T-helper 2 cell (primary cell): ENCODE data around the gene TSPAN5.

ENCODE experiments used
- DNase-seq, 5 experiments: peaks; one replicate each; pipeline versions ENCODE4 v3.0.0 to v3.0.0-alpha.2; 2012 to 2022

Gene TSPAN5

DNA sequence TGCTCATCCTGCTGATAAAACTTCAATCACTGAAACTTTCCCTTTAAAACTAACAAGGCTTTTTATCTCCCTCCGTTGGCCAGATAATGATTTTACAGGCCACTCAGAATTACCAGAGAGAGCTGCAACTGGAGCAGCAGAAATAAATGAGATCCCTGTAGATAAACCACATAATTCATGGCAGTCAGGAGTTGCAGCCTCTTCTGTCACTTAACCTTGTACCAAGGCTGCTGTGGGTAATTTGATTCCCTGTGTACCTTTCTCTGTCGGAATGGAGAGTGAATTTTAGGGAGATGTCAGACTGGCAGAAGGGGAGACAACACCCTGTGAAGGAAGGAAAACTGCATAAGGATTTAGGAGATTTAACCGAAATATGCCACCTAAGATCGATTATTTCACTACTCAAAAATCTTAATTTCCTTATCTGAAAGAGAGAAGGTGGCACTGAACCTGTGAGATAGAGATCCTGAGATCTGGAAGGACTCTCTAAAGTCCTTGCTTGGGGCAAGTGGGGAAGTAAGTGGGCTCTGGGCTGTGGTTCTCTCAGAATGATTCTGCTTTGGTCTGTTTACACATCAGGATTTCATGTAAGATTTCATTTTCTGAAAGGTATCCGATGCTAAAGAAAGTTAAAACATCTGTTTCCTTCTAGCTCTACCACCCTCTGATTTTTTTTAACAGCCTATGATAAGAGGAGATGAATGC lies 14.3 kb upstream of the TSPAN5 start:
- DNase-seq, result no peak

DNA sequence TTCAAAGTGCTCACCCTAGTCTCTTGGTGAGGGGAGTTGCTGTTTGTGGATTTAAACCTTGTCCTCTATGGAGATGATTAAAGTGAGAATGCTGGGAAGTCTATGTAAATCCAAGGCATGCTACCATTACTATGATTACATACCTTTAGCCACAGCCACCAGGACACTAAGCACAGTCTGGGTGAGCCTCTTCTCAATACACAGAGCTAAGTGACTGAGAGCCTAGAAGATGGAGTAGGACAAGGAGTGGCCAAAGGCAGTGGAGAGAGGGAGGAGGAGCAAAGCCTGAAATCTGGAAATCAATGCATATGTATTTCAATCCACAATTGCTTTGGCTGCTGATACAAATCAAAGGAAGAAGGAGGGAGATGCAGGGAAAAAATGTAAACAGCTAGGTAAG lies 12.7 kb upstream of the TSPAN5 start:
- no peak for DNase-seq

DNA sequence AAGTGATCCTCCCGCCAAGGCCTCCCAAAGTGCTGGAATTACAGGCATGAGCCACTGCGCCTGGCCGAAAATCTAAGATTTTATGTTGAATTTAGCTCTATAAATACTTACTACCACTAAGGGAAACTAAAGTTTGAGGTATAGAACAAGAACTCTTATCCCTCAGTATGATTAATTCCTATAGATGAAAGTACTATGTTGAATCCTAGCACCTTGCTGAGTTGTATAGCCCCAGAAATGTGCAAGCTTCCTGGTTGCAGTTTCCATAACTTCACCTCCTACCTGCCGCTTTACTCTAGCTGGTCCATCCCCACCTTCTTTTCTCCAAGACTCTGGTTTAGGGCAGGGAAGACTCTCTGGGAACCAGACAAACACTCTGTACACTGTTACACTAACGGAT lies 11.8 kb upstream of the TSPAN5 start:
- DNase-seq, result no peak

DNA sequence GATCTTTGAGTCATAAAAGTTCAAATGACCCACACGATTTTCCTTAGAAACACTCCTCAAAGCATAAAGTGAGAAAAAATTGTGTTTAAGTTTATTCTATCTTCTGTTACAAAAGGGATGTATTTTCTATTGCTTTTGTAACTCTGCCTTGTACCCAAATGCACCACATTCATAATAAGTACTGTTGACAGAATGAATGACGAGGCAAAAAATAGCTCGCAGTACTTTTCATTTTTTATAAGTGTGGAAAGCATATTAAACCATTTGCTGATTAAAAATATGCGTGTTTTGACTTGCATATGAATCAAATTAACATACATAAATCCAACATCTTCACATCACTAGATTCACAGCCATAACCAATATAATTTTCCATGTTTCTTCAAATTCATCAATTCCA lies 11.2 kb upstream of the TSPAN5 start:
- no peak for DNase-seq

DNA sequence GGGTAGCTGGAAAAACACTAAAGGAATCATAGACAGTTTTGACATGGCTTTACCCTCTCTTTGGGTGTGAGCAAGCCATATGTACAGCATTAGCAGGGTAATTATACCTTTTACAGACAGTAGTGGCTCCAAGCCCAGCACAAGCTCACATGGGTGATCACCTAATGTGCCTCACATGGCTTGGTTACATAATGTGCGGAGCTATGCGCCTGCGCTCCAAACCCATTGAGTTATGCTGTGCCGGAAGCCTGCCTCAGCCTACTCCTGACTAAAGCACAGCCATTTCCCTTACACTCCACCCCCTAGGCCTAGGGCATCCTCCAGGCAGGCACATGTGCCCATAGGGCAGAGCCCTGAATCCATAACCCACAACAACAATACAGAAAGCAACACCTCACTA lies 6.5 kb upstream of the TSPAN5 start:
- peak in 1 of 5 experiments; percentile 61 for DNase-seq

DNA sequence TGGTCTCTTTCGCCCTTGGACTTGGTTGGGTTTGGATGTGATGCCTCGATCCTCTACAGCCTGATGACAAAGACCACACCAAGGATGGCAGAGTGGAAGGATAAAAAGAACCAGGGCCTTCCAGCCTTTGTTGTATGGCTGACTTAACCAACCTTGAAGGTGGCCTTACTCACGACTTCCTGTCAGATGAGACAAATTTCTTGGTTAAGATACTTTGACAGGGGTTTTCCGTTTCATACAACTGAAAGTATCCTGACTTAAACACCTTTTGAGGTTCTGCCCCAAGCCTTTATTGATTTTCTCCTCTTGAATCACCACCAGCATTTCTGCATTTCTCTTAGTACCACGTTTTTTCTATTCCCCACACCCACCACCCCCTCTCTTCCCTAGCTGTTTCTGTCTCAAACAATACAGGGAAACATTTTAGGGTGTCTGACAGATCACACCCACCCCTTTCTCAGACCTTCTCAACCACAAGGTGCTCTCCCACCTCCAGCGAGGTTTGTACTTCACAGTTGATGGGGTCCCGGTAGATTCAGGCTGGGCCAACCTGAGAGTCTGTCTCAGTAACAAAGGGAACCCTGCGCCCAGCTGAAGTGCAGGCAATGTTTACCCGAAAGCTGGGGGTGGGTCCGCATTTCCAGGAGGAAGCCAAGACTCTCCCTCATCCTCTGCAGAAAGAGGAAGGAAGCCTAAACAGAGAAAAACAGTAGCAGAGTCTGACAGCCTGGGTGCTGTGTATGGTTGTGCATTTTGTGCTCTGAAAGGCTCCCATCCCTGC lies 5.0 kb upstream of the TSPAN5 start:
- DNase-seq, result peak in 4 of 5 experiments; percentile 15 to 92 (median 60)

DNA sequence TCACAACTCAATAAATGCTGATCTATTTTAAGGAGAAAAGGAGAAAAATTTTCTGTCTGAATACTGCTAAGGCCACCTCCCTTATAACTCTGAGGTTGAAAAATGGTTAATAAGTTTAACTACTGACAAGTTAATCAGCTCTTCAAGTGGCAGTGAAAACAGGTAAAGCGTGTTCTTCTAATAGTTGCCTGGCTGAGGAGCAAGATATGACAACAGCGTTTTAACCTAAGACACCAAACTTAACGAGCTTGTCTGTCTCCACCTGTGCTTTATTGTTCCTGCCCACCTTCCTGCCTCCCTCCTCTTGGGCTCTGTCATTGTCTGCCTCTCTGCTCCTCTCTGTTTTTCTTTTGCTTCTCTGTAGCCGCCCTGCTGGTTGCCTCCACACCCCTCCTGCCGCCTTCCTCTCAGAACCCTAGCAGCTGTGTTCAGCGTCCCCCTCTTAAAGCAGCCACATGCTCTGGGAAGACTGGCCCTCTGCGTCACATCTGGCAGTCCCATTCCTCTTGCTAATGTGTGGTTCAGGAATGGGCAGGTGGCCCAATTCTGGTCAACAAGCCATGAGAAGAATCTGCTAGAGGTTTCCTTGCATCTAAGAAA lies 4.3 kb upstream of the TSPAN5 start:
- peak in 3 of 5 experiments; percentile 11 to 69 (median 14) for DNase-seq

DNA sequence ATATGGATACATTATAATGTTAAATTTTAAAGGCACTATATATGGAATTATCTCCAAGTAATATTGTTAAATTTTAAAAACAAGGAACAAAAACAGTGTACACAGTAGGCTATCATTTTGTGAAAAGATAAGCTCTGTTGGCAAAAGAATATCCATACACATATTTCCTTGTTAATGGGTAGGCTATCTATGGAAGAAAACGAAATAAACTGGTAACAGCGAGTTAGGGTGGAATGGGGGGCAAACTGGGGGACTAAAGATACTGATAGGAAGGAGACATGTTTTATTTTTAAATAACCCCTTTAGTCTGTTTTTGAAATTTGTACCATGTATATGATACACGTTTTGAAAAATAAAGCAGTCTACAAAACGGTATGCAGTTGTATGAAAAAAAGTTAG lies 3.6 kb upstream of the TSPAN5 start:
- DNase-seq, result no peak

DNA sequence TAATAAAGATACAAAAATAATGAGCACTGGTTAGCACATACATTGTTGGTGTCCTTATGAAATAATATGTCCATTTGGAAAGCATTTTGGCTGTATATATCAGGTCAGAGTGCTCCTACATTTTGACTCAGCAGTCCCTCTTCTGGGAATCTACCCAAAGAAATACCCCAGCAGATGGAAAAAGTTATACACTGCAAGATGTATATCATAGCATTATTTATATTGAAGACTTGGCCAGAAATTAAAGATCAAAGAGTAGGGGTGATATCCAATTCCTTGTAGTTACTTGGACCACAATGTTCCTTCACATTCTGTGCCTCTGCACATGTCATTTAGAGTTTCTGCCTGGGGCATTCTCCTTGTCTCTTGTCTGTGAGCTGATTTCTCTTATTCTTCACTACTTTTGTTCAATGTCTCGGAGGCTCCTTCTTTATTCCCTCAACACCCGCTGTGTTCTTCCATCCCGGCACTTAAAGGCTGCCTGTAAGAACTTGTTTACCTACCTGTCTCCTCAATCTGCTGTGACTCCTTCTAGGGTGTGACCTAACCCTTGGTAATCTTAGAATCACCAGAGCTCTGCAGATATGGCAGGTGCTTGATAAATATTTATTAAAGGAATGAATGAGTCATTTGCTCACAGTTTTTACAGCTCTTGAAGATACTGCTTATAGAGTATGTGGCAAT lies 3.1 kb upstream of the TSPAN5 start:
- no peak for DNase-seq

DNA sequence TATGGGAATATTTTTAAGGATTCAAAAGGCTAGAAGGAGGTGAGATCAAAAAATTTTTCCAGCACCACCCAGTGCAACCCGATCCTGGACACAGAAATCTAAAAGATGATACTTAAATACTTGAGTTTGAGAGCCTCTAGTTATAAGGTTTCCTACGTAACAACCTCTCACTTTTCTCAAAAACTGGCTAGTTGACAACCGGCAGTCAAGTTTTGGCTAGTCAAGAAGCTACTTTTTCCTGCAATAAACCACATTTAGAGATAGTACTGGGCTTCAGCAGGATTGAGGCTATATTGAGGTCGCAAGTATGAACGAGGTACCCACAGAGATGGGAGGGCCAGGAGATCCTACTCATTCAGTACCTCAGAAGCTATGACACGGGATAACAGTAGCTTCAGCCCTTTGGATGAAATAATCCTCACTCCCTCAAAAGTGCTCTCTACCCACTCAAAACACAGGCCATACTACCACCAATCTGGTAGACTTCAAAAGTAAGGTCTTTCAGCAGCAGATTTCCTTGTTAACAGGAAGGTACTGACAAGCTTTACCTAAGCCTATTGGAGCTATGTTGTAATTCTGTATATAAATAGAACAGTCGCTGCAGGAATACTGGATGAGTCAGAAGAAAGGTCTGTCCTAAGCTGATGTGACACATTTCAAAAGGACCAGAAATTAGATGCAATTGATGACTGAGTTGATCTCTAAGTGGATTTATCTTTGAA lies 1.5 kb upstream of the TSPAN5 start:
- peak in 1 of 5 experiments; percentile 49 for DNase-seq

DNA sequence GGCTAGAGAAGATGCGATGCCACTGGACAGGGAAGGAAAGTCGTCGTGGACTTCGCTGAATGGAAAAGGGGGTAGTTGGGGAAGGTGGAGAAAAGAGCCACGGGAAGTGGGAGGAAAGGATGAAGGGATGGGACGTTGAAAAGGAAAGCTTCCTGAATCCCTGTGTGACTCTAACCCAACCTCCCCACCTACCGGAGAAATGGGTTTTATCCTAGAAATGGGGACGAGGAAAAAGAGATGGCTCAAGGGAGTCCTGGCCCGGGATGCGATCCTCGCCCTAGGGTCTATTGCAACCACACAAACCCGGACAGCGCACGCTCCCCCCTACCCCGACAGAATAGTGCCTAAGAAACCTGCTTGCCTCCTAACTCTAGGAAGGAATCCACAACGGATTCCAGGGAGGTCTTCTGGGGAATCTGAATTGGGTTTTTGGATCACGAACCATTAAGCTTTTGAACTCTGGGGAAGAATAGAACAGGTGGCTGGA lies 738 bp upstream of the TSPAN5 start:
- no peak for DNase-seq

DNA sequence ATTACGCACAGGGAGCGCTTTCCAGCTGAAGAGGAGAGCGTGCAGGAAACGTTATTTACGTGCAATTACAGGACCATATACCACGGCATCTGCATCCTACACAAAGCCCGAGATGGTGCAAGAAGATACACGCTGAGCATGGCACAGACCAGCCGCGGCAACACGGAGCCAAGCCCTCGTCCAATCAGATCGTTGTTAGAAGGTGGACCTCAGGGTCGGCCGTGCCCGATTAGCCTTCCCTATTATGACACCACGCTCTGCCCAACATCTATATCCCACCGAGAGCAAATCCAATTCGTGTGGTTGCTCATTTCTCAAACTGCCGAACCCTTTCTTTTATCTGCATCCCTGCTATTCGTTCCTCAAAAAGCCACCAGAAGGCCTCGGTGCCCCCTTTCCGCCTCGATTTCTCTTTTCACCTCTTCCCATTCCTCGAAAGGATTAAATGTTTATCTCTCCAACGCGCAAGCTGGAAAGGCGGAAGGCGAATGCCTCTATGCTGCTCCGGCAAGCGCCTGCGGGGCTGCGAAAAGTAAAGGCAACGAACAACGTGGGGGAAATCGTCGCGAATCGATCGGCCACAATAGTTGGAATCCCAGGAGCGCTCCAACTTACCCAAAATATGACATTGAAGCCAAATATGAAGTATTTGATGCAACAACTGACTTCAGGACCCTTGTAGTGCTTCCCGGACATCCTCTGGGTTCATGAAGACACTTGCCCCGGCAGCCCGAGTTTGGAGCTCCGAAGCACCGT lies 702 bp downstream of the TSPAN5 start:
- DNase-seq, result peak in 3 of 5 experiments; percentile 11 to 79 (median 24)

DNA sequence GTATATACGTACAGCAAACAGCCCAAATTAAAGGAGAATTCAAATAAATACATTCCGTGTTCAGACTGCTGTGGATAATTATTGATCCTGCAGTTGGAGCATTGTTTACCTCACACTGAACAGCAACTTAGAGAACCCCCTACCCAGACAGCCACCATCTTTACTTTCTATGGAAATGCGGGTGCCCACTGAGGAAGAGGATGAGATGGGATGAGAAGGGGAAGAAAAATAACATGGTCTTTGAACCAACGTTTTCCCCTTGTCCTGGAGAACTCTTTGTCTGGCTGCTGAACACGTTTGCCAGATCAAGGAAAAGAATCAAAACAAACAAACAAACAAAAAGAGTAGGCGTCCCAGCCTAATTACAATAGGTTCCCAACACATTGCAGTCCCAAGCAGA lies 1.5 kb downstream of the TSPAN5 start:
- no peak for DNase-seq

DNA sequence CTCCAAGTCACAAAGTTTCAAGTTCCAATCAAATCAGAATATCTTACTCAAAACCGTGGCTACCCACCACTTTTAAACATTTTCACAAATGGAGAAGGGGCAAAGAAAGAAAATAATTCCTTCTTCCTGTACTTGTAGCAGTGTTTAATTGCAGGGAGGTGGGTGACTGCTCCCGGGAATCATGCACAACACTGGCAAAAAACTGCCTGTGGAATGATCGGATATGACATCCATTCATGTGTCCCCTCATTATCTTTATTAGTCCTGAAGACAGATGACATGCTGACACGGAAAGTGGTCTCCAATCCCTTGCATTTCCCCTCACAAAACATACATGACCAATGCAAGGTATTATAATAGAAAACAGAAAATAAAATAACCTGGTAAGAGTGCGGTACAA lies 2.0 kb downstream of the TSPAN5 start:
- DNase-seq, result no peak

DNA sequence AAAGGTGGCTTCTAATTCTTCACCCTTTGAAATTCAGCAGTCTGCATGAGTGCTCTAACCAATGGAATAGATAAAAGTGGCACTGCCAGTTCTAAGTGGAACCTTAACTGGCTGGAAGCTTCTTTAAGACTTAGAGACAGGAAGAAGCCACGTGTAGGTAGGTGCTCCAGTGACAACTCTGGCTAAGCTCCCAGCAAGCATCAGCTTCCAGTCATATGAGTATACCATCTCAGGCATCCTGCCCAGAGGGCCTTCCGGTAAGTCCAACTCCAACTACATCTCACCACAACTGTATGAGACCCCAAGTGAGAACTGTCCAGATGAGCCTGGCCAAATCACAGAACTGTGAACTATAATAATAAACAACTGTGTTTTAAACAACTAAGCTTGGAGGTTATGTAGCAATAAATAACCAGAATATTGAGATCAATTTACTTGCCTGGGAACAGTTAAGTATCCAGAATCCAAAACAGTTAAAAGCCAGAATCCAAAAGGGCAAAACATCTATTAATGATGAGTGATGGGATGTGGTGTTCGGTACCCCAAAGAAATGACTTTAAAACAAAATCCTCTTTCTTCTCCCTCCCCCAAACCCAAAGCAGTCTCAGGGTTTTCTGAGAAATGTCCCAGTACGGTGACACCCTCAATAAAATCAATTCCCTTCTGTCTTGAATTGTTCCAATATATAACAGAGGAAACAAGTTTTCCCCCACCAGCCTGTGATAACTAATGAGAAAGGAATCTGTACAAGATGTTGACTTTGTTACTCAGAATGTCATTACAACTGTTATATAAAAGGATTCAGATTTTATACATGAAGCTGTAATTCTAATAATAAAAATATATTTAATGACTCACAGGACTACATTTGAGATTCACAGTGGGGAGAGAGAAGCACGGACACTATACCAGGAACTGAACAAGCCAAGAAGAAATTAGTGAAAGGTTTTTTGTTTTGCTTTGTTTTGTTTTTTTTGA lies 4.2 kb downstream of the TSPAN5 start:
- no peak for DNase-seq

DNA sequence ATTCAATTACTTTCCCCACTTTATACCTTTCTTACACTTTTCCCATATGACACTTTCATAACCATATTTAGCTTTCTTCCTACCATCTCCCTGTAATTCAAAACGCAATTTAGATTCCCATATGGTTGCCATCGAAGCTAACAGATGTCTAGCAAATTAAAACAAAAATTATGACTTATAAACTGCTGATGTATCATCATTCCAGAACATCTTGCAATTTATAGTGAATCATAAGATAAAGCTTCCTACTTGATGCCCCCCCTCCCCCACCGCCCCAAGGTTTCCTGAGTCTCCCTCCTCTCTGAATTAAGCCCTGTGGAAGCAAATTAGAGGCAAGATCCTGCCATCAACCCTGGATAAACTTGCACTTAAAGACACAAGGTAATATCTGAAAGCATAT lies 5.4 kb downstream of the TSPAN5 start:
- DNase-seq, result no peak

DNA sequence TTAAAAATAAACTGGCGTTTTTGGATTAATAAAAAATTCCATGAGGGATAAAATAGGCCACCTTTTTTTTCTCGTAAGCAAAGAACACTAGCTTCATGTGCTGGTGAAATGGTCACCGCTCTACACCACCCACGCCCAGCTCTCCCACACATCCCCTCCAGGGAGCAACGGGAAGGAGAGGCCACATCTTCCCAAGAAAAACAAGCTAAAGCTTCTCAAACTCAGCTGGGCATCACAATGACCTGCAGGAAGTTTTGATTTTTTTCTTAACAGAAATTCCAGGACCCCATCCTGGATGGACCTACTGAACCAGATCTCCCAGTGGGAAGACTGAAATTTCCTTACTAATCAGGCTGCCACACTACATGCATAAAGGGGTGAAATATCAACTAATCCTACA lies 9.8 kb downstream of the TSPAN5 start:
- no peak for DNase-seq

DNA sequence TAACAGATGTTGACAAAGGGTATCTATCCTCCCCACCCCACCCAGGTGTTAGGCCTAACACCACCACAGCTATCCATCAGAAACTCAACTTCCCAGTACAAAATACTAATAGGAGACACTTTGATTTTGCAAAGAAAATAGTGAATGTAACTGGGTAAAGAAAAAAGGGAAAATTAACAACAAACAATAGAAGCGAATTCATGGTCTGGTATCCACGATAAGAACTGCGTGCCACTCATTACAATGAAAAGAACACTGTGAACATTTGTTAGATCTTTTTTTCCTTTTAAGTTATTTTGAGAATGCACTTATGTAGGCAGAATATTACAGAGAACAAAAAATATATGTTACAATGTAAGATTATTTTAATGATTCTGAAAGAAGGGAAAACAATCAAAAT lies 12.0 kb downstream of the TSPAN5 start:
- DNase-seq, result no peak

DNA sequence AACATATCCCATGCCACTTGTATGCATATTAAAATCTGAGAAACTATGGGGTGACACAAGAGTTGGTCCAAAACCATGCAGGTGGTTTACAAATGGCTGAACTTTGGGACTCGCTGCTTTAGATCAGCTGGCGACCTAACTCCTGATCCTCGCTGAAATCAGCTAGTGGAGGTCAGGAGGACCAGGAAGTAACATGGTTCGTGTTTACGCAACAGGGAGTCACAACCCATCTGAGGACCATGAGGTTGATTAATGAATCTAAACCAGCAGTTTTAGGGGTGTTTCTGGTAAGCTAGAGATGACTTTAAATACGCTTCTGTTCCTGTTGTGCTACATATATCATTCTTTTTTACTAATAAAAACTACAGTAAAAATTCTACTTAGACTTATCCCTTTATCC lies 12.9 kb downstream of the TSPAN5 start:
- DNase-seq, result no peak

DNA sequence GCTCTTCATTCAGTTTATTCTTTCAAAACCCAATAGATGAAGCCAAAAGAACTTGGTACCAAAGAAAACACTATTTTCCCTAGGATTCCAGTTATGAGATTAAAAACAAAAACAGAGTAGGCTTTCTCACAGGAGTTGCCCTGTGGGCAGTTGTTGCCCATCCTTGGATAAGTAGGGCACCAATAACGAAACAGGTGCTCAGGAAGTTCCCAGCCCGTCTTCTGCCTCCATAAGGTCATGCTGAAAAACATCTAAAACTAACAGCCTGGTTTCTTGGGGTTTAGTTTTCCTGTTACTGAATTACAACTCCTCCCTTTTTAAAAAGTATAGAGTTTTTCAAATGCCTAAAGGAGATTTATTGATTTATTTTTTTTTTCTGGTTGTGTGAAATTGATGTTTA lies 14.7 kb downstream of the TSPAN5 start:
- no peak for DNase-seq
